HG03060 (cell line): ENCODE data around the gene SLC38A10.

Source experiments
- ATAC-seq: cut with Tn5 transposase; IDR thresholded peaks from one replicate; pipeline ENCODE4 v1.9.1; 2021; ENCODE audit warnings: low read depth, moderate number of reproducible peaks; ENCODE audit not compliant: unreplicated experiment

Gene SLC38A10

DNA sequence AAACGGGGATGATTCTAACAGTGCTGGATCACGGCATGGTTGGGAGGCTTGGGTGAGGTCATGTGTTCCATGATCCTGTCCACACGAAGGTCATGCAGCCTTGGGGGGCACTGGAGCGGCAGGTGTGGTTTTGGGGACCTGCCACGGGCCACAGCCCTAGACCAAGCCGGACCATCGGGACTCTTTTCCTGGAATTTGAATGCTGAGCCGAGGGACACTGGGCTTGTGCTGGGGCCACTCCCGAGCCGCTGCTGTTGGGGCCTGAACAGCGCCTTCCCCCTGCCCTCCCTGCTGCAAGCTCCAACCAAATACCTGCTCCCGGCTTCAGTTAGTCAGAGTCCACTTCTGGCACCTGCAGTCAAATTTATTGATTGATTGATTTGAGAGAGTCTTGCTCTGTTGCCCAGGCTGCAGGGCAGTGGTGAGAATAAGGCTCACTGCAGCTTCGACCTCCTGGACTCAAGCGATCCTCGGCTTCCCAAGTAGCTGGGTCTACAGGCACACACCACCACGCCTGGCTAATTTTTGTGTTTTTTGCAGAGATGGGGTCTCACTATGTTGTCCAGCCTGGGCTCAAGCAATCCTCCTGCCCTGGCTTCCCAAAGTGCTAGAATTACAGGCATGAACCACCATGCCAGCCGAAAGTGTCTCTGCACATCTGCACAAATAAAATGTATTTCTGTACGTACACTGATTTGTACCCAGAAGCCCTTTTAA, 37.2 kb upstream of the SLC38A10 start:
- no peak for ATAC-seq

DNA sequence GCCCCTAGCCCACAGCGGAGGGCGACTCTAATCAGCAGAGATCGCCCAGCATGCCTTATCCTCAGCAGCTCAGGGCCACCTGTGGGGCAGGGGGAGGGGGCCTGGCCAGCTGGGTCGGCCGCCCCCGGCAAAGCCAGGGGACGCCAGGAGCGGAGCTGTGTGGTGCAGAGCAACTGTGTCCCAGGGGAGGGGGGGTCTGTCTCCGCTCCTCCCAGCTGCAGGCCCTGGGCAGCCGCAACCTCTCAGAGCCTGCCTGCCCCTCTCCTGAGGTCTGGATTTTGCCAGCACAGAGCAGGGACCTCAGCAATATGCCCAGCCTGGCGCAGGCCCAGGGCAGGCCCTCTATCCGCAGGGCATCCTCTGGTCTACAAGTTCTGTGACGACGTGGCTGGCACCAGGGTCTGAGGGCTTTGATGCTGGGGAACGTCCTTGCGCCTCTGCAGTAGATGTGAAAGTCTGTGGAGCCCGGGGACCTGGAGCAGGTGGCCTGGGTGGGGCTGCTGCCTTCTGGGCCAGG, 36.5 kb upstream of the SLC38A10 start:
- no peak for ATAC-seq

DNA sequence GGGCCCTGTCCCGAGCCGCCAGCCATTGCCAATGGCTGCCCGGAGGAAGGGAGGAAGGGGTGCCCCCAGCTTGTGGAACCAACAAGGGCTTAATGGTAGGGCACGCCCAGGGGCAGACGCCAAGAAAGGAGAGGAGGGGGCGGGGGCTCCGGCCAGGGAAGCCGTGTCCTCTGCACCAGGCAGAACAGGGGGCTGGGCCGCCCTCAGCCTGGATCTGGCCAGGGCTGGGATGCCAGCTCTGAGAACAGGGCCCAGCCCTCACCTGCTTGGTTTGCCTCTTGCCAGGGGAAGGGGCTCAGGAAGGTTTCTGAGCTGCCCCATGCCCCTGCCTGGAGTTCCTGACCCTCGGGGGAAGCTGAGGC, 35.8 kb upstream of the SLC38A10 start:
- no peak for ATAC-seq

DNA sequence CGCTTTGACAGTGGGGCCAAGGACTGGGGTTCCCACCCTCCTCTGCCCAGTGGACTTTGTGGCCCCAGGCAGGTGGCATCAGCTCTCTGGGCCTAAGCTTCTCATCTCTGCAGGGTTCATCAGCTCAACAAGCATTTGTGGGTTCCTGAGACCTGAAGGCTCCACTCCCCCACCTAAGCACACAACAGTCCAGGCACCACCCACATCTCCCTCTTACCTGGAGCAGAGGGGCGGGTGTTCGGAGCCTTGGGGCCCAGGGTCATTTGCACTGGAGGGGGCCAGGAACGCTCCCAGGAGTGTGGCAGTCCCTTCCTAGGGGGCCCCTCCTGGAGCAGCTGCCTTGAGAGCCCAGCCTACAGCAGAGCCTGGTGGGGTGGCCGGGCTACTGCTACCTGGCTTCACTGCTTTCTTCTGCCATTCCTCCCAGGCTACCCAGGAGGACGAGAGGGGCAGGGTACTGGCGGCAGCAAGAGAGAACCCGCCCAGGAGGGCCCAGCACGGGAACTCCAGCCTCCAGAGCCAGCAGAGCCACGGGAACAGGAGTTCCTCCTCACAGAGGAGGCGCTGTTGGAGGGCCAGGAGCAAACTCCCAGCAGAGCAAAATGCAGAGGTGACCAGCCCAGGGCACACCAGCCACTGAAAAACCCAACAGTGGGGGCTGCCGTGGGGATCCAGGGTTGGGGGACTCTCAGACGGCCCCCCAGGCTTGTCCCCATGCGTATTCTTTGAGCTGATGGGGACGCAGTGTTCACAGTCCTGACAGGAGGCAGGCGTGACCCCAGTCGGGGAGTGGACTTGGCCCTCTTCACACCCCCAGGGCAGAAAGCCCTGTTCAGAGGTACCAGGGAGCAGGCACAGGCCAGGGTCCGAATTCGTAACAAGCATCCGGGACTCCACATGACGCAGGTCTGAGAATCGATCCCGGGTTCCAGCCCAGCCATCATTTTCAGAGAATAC, 35.1 kb upstream of the SLC38A10 start:
- ATAC-seq: no peak

DNA sequence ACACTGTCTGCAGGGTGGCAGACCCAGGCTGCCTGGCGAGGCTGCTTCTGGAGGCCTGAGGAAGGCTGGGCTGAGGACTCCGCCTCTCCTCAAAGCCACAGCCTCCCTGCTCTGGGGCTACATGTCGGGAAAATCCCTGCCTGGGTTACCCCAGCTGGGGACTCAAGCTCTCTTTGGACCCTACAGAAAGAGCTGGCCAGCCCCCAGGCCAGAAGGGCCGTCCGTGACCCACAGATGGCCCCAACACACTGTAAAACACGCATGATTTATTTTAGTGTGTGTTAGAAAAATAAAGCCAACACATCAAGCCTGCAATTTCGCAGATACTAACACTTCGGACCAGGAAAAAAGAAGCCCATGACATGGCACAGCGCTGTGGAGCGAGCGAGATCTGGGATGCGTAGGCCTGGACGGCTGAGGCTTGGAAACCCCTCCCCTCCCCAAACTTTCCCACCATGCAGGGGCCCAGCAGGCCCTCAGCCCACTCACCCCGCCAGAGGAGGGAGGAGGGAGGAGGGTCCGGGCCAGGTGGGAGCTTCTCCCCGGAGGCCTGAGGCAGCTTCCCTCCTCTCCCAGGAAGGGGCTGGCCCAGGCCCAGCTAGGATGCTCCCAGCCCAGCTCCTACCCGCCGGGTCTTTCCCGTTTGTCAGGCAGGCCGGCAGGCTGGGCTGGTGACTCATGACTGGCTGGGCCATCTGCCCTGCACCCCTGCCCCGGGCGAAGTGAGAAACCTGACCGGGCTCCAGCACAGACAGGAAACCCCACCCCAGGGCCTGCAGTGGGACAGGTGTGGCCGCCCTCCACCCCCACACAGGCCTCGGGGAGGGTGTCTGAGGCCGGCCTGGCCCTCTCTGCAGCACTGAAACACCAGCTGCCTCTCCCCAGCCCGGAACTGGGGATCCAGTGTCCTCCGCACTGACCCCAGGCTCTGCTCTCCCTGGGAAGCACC, 34.1 kb upstream of the SLC38A10 start:
- ATAC-seq: no peak

DNA sequence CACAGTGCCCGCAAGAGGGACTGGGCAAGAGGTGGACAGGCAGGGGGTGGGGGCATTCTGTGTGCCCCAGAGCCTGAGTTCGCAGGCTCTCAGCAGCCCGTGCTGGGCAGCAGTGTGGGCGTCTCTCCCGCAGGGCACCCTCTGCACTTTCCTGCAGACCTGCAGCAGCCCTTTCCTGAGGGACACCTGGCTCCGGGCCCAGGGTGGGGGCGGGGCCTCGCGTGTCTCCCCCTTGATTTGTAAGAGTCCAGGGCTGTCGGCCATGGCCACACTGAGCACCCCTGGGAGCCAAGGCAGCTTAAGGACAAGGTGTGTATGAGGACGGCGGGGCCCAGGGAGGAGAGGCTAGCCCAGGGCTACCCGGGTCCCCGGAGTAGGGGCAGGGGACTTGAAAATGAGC, 33.4 kb upstream of the SLC38A10 start:
- no peak for ATAC-seq

DNA sequence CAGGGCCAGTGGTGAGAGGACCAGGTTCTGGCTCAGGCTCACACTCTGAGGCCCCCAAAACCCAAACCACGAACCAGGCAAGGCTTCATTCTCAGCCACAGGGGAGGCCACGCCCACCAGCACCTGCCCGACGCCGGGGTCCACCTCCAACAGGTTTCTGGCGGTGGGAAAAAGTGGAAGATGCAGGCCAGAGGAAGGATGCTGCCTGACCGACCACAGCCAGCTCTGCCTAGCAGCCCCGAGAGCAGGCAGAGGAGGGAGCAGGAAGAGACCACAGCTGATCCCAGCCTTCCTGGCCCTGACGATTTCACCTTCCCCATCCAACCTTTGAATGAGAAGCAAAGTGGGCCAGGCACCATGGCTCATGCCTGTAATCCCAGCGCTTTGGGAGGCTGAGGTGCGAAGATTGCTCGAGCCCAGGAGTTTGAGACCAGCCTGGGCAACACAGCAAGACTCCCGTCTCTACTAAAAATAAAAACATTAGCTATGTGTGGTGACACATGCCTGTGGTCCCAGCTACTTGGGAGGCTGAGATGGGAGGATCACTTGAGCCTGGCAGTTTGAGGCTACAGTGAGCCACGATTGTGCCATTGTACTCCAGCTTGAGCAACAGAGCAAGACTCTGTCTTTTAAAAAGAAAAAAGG, 30.7 kb upstream of the SLC38A10 start:
- no peak for ATAC-seq

DNA sequence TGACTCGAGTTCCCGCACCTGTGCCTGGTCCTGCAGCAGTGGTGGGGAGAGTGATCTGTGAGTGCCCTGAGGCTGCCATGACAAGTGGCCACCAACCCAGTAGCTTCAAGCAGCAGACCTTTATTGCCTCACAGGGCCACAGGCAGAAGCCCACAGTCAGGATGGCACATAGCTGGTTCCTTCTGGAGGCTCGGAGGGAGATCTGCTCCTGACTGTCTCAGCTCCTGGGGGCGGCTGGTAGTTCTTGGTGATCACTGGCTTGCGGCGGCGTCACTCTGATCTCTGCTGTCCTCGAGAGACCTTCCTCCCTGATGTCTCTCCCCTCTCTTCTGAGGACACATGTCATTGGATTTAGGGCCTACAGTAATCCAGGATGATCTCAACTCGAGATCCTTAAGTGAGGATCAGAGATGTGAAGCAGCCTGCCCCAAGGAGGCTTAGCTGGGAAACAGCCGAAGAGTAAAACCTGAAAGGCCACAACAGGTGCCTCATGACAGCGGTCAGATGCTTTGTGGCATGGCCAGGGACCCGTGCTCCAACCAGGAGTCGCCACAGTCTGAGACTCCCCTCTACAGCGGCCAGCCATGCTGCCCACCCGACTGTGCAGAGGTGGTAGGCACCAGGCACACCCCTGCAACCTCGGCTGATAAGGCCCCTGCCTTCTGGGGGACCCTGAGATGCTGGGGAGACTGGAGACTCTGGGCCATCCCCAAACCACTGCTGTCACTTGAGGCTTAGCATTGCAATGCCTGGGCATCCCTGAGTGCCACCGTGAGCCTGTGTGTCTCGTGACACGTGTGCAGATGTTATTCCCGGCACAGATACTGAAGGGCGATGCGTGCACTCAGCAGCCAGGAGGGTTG, 30.0 kb upstream of the SLC38A10 start:
- no peak for ATAC-seq

DNA sequence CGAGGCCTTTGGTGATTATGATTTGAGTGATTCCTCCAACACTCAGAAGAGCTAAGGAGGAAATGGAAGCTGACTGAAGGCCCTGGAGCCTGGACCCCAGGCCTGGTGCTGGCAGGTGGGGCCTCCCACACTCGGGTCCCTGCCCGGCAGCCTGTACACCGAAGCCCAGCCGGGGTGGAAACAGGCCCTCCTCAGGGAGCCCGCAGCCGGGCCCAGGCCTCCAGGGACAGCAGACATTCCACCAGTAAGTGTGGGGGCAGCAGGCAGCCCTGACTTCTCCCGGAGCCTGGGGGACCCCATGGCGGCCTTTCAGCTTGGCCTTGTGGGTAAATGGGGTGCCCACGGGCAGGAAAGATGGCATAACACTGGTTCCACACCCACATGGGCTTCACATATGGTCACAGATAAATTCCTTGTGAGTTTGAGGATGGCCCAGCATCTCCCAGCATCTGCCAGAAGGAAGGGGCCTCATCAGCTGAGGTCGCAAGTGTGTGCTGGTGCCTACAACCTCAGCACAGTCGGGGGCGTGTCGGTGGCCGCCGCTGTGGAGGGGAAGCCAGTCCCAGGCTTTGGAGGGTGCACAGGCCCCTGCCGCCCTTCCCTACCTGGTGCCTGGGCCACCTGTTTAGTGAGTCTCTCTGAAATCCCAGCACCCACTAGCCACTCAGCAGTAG, 29.2 kb upstream of the SLC38A10 start:
- ATAC-seq: no peak

DNA sequence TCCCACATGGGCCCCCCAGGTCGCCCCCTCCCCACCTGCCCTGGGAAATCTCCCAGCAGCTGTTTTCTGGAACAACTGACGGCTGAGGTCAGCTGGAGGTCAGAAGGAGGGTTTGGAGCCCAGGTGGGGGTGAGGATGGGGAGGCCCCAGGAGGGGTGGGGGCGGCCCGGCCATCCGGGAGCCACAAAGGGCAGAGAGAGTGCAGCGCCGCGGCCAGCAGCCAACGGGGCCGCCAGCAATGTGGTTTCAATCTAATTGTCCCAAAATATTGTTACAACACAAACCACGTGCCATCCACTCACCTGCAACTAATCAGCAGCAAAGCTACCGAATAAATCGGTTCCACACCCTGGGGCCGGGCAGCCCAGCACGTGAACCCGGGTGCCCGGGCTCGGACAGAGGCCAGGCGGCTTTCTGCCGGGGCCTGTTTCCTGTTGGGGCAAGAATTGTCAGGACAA, 28.3 kb upstream of the SLC38A10 start:
- no peak for ATAC-seq

DNA sequence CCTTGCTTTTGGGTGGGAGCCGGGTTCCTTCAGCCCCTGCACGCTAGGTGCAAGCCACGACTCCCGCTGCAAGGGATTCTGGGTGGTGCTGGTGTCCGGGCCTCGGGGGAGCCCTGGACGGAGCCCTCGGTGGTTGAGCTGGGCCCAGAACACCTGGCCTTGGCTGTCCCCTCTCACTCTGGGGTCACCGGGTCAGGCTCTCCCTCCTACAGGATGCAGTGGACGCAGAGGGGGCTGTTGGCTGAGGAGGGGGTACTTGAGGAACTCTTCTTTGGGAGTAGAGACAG, 27.9 kb upstream of the SLC38A10 start:
- ATAC-seq: no peak

DNA sequence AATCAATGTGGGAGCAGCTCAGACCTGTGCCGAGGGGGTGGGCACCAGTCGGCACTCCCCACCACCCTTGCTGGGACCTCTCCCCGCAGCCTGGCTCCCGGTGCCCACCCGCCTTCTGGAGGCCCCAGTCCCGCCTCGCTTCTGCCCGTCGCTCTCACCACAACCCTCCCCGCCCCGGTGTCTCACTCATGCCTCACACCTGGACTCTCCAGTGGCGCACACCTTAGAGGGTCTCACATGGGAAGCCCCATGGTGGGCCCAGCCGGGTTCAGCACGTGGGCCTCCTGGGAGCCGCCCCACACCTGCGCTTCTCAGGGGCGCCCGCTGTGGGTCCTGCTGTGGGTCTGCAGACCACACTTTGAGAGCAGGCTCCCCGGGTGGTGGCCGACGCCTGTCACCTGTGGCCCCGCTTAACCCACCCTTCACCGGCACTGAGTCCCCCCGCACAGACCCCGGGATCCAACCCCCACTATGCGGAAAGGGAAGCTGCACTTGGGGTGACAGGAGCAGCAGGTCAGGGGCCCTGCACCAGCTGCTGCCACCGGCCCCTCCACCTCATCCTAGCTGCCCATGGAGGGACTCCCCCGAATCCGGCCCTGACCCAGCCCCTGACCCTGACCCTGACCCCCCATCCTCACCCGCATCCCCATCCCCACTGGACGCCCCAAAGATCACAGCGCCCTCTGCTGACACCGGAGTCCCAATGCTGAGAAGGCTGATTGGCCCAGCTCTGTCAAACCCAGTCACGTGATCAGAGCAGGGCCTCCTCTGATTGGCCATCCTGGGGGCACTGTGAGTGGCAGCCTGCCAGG, 27.4 kb upstream of the SLC38A10 start:
- no peak for ATAC-seq

DNA sequence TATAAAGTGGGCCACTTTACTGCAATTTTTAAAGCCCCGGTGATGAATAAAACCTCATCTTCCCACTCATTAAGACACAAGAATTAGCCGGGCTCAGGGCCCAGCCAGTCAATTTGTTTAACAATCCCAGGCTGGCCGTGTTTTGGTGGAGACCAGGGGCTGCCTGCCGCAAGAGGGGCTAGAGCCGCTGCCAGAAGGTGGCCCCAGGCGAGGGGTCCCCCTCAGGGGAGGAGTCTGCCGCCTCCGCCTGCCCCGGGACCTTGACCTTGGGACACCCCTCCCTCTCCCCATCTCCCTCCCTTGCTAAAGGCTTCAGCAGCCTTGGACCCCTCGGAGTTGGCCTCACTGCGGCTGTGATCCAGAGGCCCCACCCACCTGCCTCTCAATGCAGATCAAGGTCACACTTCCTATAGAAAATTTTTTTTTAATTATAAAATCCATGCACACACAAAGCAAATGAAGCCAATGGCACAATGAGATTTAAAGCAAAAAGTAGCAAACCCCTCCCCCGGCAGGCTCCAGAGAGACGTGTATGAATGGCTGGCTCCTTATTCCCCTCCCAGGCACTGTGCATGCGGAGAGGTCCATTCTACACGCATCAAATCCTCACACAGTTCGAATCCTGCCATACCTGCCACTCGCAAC, 23.0 kb upstream of the SLC38A10 start:
- ATAC-seq: no peak

DNA sequence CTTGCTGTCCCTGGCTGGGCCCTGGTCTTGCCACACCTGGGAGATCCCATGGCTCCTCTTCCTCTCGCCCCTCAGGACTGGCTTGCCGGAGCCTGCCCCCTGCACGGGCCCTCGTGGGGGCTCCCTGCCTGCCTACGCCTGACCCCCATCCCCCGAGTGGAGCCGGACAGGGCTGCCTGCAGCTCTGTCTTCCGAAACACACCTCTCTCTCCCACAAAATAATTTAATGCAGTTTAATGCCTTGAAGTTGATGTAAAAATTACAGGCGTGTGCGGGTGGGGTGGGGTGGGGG, 22.4 kb upstream of the SLC38A10 start:
- no peak for ATAC-seq

DNA sequence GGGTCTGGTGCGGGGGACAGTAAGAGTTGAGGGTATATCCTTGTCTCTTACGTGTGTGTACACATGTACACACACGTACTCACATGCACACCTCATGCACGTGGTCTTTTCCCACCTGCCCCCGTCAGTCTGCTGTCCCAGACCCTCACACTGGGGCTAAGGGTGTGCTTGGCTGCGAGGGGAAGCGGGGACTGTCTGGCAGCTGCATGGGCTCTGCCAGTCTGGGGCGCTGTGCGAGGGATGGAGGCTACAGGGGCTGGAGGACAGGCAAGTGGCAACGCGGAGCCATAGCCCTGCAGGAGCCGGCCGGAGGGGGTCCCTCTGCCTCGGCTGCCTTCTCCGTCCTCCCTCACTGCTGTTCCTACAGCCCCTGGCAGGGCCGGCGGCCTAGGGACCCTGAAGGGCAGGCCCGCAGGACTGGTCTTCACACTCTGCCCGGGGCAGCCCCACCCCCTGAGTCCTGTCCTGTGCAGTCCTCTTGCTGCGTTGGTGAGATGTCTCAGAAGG, 20.8 kb upstream of the SLC38A10 start:
- no peak for ATAC-seq

DNA sequence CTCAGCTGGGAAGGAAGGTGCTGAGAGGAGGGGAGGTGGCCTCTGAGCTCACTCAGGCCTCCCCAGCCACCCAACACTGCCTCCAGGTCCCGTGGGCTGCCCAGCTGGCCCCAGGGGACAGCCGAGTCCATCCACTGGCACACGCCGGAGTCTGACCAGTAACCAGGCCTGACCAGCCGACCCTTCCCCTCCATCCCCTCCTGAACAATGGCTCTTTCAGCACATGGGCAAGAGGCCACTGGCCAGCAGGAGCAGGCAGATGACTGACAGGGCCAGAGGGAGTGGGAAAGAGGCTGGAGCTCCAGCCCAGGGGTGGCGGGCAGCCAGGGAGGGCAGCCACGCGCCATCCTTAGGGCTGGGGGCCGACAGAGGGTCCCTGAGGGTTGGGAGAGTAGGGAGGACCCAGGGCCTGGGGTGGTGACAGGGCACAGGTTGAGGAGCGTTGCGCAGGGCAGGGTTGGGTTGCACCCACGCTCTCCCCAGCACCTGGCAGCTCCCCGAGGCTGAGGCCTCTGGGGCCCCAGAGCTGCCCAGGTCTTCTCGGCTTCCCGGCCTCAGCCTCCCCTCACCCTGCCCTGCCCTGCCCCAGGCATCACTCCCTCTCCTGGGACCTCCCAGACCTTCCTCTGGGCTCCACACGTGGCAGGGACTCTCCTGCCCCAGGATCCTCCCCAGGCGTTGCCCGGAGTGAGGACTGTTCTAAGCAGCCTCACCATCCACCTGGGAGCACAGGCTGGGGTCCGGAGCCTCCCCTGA, 20.2 kb upstream of the SLC38A10 start:
- no peak for ATAC-seq
